ENCODE measurements around the gene FYTTD1.
A peak's percentile ranks its signal among the peaks of the same experiment; 100 is the strongest.

FYTTD1 gene

GRCh38 chr3:197791892-197792647, 42.4 kb downstream of the FYTTD1 start:
- DNase-seq (ENCODE audit: low read depth in 4 of 4, low spot score in 1 of 4), result peak in 1 of 4 experiments; percentile 11

GRCh38 chr3:197793247-197793646, 43.6 kb downstream of the FYTTD1 start:
- DNase-seq (ENCODE audit: low read depth in 4 of 4, low spot score in 1 of 4), result no peak

DNA sequence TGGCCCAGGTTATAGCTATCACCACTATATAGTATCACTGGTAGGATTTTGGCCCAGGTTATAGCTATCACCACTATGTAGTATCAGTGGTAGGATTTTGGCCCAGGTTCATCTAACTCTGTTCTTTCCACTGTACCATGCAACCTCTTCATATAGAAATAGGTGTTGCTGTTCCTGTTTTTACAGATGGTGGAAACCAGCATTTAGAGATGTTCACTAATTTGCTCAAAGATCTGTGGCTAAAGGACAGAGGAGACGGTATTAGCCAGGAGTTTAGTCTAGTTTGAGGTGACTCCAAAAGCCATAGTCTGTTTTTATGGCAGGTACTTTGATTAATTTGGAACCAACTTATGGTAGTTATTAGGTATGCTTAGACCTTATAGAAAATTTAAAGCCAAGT, 44.4 kb downstream of the FYTTD1 start:
- no peak for DNase-seq (ENCODE audit: low read depth in 4 of 4, low spot score in 1 of 4)

- no peak for DNase-seq (ENCODE audit: low read depth in 4 of 4, low spot score in 1 of 4)
Observed at GRCh38 chr3:197795200-197795599, 45.5 kb downstream of the FYTTD1 start.

DNA sequence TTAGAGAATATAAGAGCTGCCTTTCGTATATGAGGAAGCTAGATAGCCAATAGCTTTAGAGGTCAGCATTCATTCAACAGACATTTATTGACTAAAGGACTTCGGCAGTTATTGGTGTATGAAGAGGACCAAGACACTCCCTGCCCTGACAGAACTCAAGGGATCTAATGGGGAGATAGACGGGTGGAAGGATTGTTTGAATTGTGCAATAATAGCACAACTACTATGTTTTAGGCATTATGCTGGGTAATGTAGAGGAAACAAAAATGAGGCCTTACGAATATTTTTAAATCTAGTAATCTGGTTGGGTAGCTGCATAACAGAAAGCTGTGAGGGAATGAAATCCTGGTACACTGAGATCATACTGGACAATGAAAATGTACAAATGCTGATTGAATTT, 46.4 kb downstream of the FYTTD1 start:
- no peak for DNase-seq (ENCODE audit: low read depth in 4 of 4, low spot score in 1 of 4)

DNA sequence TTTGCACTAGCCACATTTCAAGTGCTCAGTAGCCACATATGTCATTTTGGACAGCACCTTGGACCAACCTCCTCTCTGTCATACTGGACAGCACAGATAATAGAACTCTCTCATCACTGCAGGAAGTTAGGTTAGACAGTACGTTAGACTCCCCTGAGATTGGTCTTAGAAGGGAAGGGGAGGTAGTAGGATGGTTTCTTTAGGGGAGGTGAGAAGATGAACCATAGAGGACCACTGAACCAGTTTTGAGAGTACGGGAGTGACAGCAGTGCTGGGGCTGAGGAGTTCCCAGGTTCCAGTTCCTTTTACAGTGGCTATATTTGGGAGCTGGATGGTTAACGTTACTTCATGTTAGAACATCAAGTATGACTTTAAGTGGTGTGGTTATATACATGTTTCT, 49.2 kb downstream of the FYTTD1 start:
- DNase-seq (ENCODE audit: low read depth in 4 of 4, low spot score in 1 of 4), result no peak

DNA sequence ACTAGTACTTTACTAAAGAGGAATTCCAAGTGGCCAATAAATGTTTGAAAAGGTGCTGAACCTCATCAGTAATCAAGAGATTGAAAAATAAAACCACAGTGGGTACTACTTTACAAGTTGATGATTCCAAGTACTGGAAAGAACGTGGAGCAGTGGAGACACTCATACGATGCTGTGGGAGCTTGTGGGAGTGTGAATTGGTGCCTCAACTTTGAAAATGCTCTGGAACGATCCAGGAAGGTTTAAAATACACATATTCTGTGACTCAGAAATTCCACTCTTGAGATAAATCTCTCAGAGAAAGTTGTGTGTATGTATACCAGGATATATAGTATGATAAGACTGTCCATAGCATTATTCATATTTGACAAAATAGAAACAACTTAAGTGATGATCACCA, 50.7 kb downstream of the FYTTD1 start:
- DNase-seq (ENCODE audit: low read depth in 4 of 4, low spot score in 1 of 4), result no peak

DNA sequence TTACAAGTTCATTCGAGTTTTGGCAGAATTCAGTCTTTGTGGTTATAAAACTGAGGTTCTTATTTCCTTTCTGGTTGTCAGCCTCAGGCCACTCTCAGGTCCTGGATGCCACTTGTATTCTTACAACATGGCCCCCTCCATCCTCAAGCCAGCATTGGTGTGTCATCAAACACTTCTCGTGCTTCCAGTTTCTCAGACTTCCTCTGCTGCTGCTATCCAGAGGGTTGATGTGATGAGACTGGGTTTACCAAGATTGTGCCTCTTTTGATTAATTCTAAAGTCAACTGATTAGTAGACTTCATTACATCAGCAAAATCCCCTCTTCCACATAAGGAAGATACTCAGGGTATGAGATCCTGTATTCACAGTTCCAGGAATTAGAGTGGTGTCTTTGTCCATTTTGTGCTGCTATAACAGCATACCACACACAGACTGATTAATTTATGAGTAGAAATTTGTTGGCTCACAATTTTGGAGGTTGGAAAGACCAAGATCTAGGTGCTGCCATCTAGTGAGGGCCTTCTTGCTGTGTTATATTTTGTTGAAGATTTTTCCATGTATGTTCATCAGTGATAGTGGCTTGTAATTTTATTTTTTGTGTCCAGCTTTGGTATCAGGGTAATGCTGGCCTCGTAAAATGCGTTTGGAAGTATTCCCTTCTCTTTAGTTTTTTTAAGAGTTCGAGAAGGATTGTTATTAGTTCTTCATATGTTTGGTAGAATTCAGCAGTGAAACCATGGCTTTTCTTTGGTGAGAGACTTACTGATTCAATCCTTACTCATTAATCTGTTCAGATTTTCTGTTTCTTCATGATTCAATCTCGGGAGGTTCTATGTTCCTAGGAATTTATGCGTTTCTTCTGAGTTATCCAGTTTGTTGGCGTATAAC, 52.5 kb downstream of the FYTTD1 start:
- no peak for DNase-seq (ENCODE audit: low read depth in 4 of 4, low spot score in 1 of 4)

DNA sequence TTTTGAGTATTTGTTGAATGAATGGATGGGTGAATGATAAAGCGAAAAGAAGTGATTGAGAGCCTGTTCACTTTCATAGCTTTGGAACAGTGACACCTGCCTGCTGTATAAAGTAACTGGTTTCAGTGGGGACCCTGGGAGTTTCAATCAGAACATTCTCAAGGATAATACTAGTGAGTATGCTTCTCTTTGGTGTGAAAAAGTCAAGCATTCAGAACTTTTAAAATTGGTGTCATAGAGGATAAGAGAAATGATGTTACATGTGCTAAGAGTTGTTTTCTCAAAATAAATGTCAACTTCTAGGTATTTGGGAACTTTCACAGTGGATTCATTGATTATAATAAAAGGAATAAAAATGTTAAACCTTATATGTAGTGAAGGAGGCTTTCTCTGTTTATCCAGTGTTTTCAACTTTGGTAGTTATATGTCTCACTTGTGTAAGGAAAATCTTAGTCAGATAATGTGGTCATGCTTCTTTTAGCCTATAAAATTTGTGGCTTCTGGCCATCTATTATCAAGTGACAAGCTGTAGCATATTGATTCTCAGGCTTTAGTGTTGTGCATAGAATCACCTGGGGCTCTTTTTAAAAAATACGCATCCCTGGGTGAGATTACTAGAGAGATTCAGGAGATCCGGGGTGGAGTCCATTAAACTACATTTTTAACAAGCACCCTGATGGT, 53.2 kb downstream of the FYTTD1 start:
- no peak for DNase-seq (ENCODE audit: low read depth in 4 of 4, low spot score in 1 of 4)

DNA sequence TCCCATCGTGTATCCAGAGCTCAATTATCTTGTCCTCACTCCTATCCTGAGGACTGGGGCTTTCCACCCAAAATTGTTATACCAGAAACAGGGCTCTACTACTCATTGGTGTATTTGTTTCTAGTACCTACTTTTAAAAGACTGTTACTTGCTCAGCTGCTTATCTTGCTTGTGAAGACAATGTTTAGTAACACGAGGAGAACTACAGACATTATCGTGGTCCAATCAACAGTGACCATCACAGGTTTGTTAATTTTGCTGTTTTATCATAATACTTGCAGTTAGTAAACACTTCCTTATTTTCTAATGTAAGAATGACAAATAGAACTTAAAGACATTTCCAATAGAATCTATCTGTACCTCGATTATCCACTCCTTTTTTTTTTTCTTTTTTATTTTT, 54.8 kb downstream of the FYTTD1 start:
- no peak for DNase-seq (ENCODE audit: low read depth in 4 of 4, low spot score in 1 of 4)

GRCh38 chr3:197807969-197808587, 58.4 kb downstream of the FYTTD1 start:
- DNase-seq (ENCODE audit: low read depth in 4 of 4, low spot score in 1 of 4), result no peak

GRCh38 chr3:197809356-197810020, 59.8 kb downstream of the FYTTD1 start:
- DNase-seq (ENCODE audit: low read depth in 4 of 4, low spot score in 1 of 4), result no peak

DNA sequence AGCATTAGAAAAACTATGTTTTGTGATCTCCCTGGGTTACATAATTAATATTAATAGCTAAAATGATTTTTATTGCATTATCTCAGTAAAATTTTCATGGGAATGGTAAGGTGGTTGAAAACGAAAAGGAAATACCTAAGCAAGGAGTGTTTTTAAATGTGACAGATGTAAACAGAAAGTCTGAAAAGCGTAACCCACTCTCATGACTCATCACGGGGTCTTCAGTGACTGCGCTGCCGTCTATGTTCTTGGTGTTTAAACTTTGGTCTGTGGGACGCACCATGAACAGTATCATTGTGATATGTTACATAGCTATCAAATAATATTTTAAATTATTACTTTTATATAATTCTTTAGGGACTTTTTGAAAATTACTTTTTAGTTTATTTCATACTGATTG, 61.2 kb downstream of the FYTTD1 start:
- DNase-seq (ENCODE audit: low read depth in 4 of 4, low spot score in 1 of 4), result no peak

- DNase-seq (ENCODE audit: low read depth in 4 of 4, low spot score in 1 of 4), result no peak
Observed at GRCh38 chr3:197811343-197811742, 61.7 kb downstream of the FYTTD1 start.

DNA sequence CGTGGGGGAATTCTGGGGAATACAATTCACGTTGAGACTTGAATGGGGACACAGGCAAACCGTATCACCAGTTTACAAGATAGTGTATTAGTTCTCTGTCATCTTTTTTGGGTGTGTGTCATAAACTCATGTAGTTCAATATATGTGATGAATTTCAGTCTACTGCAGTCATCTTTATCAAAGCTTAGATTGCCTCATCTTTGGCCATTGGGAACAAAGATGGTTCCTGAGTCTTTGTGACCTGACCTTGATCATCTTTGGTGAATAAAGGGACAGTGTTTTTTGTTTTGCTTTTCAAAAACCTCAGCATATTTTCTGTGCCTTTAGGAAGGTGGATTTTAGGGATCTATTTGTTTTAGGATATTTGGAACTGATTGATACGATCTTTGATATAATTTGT, 64.7 kb downstream of the FYTTD1 start:
- no peak for DNase-seq (ENCODE audit: low read depth in 4 of 4, low spot score in 1 of 4)

GRCh38 chr3:197820550-197821335, 71.1 kb downstream of the FYTTD1 start:
- no peak for DNase-seq (ENCODE audit: low read depth in 4 of 4, low spot score in 1 of 4)

DNA sequence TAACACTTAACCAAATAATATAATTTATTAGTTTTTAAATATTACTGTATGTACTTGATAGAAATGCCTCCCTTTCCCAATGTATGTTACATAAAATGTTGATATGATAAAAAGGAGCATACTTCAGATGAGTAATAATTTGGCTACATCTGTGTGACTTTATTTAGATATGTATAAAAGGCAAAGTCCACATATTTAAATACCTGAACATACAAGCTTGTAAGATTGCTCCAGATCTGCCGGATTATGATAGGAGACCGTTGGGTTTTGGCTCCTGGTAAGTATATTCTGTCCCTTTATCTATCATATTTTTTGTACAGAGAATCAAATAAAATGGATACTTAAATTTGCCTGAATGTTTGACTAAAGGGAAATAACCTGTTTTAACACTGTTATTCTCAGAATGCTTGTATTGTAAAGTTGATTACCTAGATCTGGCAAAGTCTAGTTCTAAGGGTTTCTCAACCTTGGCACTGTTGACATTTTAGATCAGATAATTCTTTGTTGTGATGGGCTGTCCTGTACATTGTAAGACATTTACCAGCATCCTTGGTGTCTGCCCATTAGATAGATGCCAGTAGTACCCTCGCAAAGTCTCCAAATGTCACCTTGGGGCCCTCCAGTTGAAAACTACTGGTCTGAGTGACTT, 79.8 kb downstream of the FYTTD1 start:
- DNase-seq (ENCODE audit: low read depth in 4 of 4, low spot score in 1 of 4), result no peak

DNA sequence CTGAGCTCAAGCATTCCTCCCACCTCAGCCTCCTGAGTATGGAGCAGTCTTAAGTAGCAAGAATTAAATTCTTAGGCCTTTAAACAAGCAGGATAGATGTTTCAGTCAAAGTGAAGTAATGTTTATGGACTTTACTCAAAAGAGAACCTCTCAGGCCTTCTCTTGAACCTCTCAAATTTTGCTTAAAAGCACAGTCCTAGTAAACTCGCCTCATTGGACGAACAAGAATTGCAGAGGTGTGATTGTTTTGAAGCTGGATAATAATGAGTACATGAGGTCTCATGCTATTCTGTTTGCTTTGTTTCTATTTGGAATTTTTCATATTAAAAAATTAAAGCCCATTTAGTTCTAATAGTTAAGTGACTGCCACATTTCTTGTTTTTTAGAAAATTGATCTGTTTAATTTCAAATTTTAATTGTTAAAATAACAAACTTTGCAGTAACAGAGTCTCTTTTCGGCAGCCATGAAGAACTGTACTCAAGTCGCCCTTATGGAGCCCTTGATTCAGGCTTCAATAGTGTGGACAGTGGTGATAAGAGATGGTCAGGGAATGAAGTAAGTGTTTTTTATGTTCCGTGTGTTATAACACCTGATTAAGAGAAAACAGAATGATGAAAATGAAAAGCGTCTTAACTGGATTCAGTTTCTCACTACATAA, 80.8 kb downstream of the FYTTD1 start:
- DNase-seq (ENCODE audit: low read depth in 4 of 4, low spot score in 1 of 4), result no peak

DNA sequence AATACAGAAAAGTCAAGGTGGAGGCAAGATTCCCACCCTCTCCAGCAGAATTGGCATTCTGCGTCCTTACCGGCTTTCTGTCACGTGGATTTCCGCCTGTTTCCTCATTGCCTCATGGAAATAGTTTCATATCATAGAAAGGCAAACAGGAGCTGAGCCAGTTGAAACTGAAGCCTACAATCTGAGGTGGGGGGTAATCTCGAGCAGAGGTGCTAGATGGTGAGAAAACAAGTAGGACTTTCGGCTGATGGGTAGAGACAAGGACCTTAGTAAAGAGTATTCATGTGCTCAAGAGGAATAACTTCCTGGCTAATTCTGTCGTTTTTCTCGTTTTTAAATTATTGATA, 81.3 kb downstream of the FYTTD1 start:
- DNase-seq (ENCODE audit: low read depth in 4 of 4, low spot score in 1 of 4), result no peak

Data from stimulated activated CD4-positive, alpha-beta T cell treated with anti-CD3 and anti-CD28 coated beads, Interleukin-1b, Interleukin-23, amount 100 ng/mL, for 24 hours (primary cell).